Measurements from ENCODE around the gene PYGM. TPM values are rescaled to one million over a fixed set of nuclear protein-coding genes. Genes with fewer than 3 reads are reported as not detected.

Gene PYGM
- total and polyA plus RNA-seq, 2 of the 8 experiments (the other 6 are each of a cell fraction or from before 2014, with no cell fraction given): 9.6 to 10.0 TPM

- Histone ChIP-seq H3K4me2 (ENCODE audit: insufficient read depth in 1 of 2, low read depth in 2 of 2, low read length in 2 of 2) (no peak overlapping the region), H4K91ac (replicated peaks; ENCODE audit: insufficient read length, low read length) (no peak overlapping the region), H3K18ac (ENCODE audit: extremely low read depth, low read length) (no peak overlapping the region; the same call in 1 of the 2 replicates), H2BK5ac (ENCODE audit: low read depth, low read length) (no peak overlapping the region; the same call in 1 of the 2 replicates), H2BK12ac (ENCODE audit: low read depth, low read length) (peak overlapping the region; percentile 50; the same call in 1 of the 2 replicates), H2BK120ac (replicated peaks; ENCODE audit: low read depth, low read length) (no peak overlapping the region), H4K8ac (ENCODE audit: extremely low read depth, insufficient read depth, low read length) (0 out of 2 replicates have a peak overlapping the region, but pooled peaks have one; percentile 29), H3K14ac (ENCODE audit: insufficient read length) (no peak overlapping the region), H3K9me3 (ENCODE audit: insufficient read depth in 2 of 2, low read depth in 1 of 2, low read length in 1 of 2) (no peaks in the 10 kb centered on the region), H3K4me1 (replicated peaks in 1 of 4; ENCODE audit: control insufficient read depth in 3 of 4, insufficient read depth in 4 of 4, low read length in 3 of 4) (peaks cover 4 to 30% (median 13%) of the 10 kb centered on the region in 4 experiments), H2BK15ac (ENCODE audit: low read length) (peak overlapping the region; percentile 46; the same call in 1 of the 2 replicates), H3K4me3 (ENCODE audit: extremely low read depth in 1 of 4, insufficient read depth in 2 of 4, low read depth in 3 of 4, low read length in 4 of 4) (no peak overlapping the region), H3K27me3 (replicated peaks in 1 of 4; ENCODE audit: control insufficient read depth in 3 of 4, extremely low read depth in 1 of 4, insufficient read depth in 3 of 4, low read length in 3 of 4) (peaks cover 12 to 47% (median 33%) of the 10 kb centered on the region in 4 experiments), H3K23ac (ENCODE audit: insufficient read length) (no peak overlapping the region), H3K79me2 (ENCODE audit: control insufficient read depth in 1 of 2, insufficient read depth in 2 of 2, low read length in 2 of 2) (no peaks in the 10 kb centered on the region), H3K23me2 (ENCODE audit: low read depth, low read length) (peaks cover 12% of the 10 kb centered on the region; the same call in 1 of the 2 replicates), H4K20me1 (replicated peaks in 1 of 2; ENCODE audit: control insufficient read depth in 1 of 2, insufficient read depth in 2 of 2, low read length in 2 of 2) (peaks cover 2 to 4% of the 10 kb centered on the region in 2 experiments), H3K79me1 (ENCODE audit: low read depth, low read length) (no peaks in the 10 kb centered on the region), H3K27ac (ENCODE audit: low read depth, low read length) (no peak overlapping the region), H3K9ac (replicated peaks in 1 of 4; ENCODE audit: extremely low read depth in 1 of 4, low read depth in 3 of 4, low read length in 3 of 4) (no peak overlapping the region), H3K56ac (replicated peaks; ENCODE audit: insufficient read length, low read depth, low read length) (no peak overlapping the region), H2AK5ac (ENCODE audit: low read depth, low read length) (no peak overlapping the region; the same call in 1 of the 2 replicates), H3K36me3 (ENCODE audit: control insufficient read depth in 2 of 4, insufficient read depth in 4 of 4, low read length in 3 of 4) (peaks cover 0 to 3% (median 0%) of the 10 kb centered on the region in 4 experiments; a peak in 1 of 8 replicates), H2AFZ (ENCODE audit: low read length) (no peak overlapping the region), H3K4ac (replicated peaks; ENCODE audit: insufficient read length, low read depth, low read length) (no peak overlapping the region), H2BK20ac (ENCODE audit: low read length) (peak overlapping the region; percentile 32; the same call in 1 of the 2 replicates), H4K5ac (ENCODE audit: insufficient read length, low read depth, low read length) (no peak overlapping the region)
- FAIRE-seq (no peak), DNase-seq (ENCODE audit: low read depth in 1 of 2, low spot score in 2 of 2) (no peak)
- 73% methylated on average over 11 of the region's 13 CpGs; no CpG with 5 or more reads in 1 of the 2 experiments for WGBS, 2 experiments (ENCODE audit: extremely low coverage in 1 of 2, insufficient coverage in 1 of 2, insufficient read length in 1 of 2, insufficient replicate concordance in 2 of 2, low coverage in 1 of 2, low lambda C conversion rate in 2 of 2, missing lambda C conversion rate in 1 of 2)
- TF ChIP-seq NRF1 (IDR thresholded peaks at IDR 0.05; ENCODE audit: low read depth, low read length) (no peak), E2F6 (IDR thresholded peaks at IDR 0.05) (peak; percentile 55), TAF7 (optimal IDR thresholded peaks at IDR 0.05; ENCODE audit: borderline replicate concordance, low read depth, low read length) (peak; percentile 44), NANOG (IDR thresholded peaks at IDR 0.05; ENCODE audit: insufficient read depth, low read depth, low read length, poor library complexity, severe bottlenecking) (no peak), POLR2AphosphoS5 (IDR thresholded peaks at IDR 0.05; ENCODE audit: low read depth, low read length) (no peak), ATF2 (IDR thresholded peaks at IDR 0.05; ENCODE audit: low read length) (no peak), MAX (IDR thresholded peaks at IDR 0.05) (peak; percentile 63)
- ChIA-PET CTCF (ENCODE audit: partially characterized antibody) (interaction anchor here (0.6 to 4.7 kb wide), 15 partner anchors 11 to 491 kb away, joined by 3 to 30 read pairs (median 4); partner anchors contain the start of gene RASGRP2), POLR2A (ENCODE audit: partially characterized antibody) (interaction anchor here (1.0 to 3.6 kb wide), 5 partner anchors 10 to 48 kb away, joined by 3 to 22 read pairs (median 4); no protein-coding TSS in a partner anchor)
Measured at GRCh38 chr11:64715756-64716472, 43.9 kb downstream of the PYGM start.
